GM19397 (cell line): Measurements from ENCODE around the gene CALN1.
"Not testable (repeated sequence)": the region's sequence is repeated elsewhere in the genome, so short reads cannot be mapped to it uniquely, and the experiment has no call there.

Source experiments
- ATAC-seq: cut with Tn5 transposase; IDR thresholded peaks from one replicate; pipeline ENCODE4 v1.9.1; 2021; ENCODE audit warnings: mild to moderate bottlenecking, moderate library complexity; ENCODE audit not compliant: unreplicated experiment

The CALN1 gene

GRCh38 chr7:71995111-71995510 is 417.0 kb downstream of the CALN1 start:
- ATAC-seq: no peak

- no peak for ATAC-seq
Observed at GRCh38 chr7:71991586-71991985, 420.6 kb downstream of the CALN1 start.

- ATAC-seq: no peak
Observed at GRCh38 chr7:71990138-71990462, 422.0 kb downstream of the CALN1 start.

GRCh38 chr7:71988201-71988600 is 423.9 kb downstream of the CALN1 start:
- no peak for ATAC-seq

- no peak for ATAC-seq
Observed at GRCh38 chr7:71987200-71987767, 424.9 kb downstream of the CALN1 start.

- ATAC-seq: no peak
Observed at GRCh38 chr7:71984348-71984747, 427.8 kb downstream of the CALN1 start.

- ATAC-seq: no peak
Observed at GRCh38 chr7:71982851-71983250, 429.3 kb downstream of the CALN1 start.

- no peak for ATAC-seq
Observed at GRCh38 chr7:71976645-71977044, 435.5 kb downstream of the CALN1 start.

- no peak for ATAC-seq
Observed at GRCh38 chr7:71974611-71975010, 437.5 kb downstream of the CALN1 start.

GRCh38 chr7:71972534-71972933 is 439.6 kb downstream of the CALN1 start:
- ATAC-seq: no peak

- no peak for ATAC-seq
Observed at GRCh38 chr7:71970725-71971124, 441.4 kb downstream of the CALN1 start.

- ATAC-seq: no peak
Observed at GRCh38 chr7:71962636-71963035, 449.5 kb downstream of the CALN1 start.

GRCh38 chr7:71961283-71961682 is 450.9 kb downstream of the CALN1 start:
- no peak for ATAC-seq

GRCh38 chr7:71942115-71942514 is 470.0 kb downstream of the CALN1 start:
- no peak for ATAC-seq

GRCh38 chr7:71937840-71938371 is 474.2 kb downstream of the CALN1 start:
- no peak for ATAC-seq

- ATAC-seq: no peak
Observed at GRCh38 chr7:71935674-71936073, 476.5 kb downstream of the CALN1 start.

- no peak for ATAC-seq
Observed at GRCh38 chr7:71933426-71933825, 478.7 kb downstream of the CALN1 start.

- ATAC-seq: no peak
Observed at GRCh38 chr7:71925663-71926062, 486.5 kb downstream of the CALN1 start.

- ATAC-seq: not testable (repeated sequence)
Observed at GRCh38 chr7:71914204-71914603, 497.9 kb downstream of the CALN1 start.

GRCh38 chr7:71912476-71912875 is 499.7 kb downstream of the CALN1 start:
- no peak for ATAC-seq

GRCh38 chr7:71911051-71911450 is 501.1 kb downstream of the CALN1 start:
- ATAC-seq: no peak

GRCh38 chr7:71905821-71906220 is 506.3 kb downstream of the CALN1 start:
- ATAC-seq: no peak

GRCh38 chr7:71904484-71904883 is 507.7 kb downstream of the CALN1 start:
- ATAC-seq: no peak
